ENCODE results near the gene UMAD1. TPM values are rescaled to one million over a fixed set of nuclear protein-coding genes. Genes with fewer than 3 reads are reported as not detected.

The UMAD1 gene
- total RNA-seq, 4 donors from 2014 or later = 1.3 to 32.9 (median 15.3) TPM

- Histone ChIP-seq H3K27me3 (no peaks in the 10 kb centered on the region), H3K4me3 (no peak overlapping the region), H3K9me3 (no peaks in the 10 kb centered on the region), H3K36me3 (no peaks in the 10 kb centered on the region), H3K27ac (peak overlapping the region; percentile 46 to 70), H3K4me1 (peaks cover 0 to 5% of the 10 kb centered on the region in 2 donors)
- intact Hi-C loops (cut with DNase I; ENCODE audit: low total_unique reads) = no loop called here
- peak in 1 of 2 donors; percentile 57 for DNase-seq
- peak; percentile 63 to 77 (median 72) for TF ChIP-seq CTCF (IDR thresholded peaks at IDR 0.05)
- no peak for TF ChIP-seq POLR2A (IDR thresholded peaks at IDR 0.05)
These were observed 40.8 kb downstream of the UMAD1 start for GRCh38 chr7:7681191-7681935.

- no peak for TF ChIP-seq POLR2A (IDR thresholded peaks at IDR 0.05)
- TF ChIP-seq CTCF (IDR thresholded peaks at IDR 0.05) = no peak
- H3K27ac ChIP-seq = peak overlapping the region in 1 of 2 donors; percentile 70
- no peaks in the 10 kb centered on the region for H3K27me3 ChIP-seq
- H3K36me3 ChIP-seq = no peaks in the 10 kb centered on the region
- intact Hi-C loops (cut with DNase I; ENCODE audit: low total_unique reads) = no loop called here
- no peaks in the 10 kb centered on the region for H3K9me3 ChIP-seq
- H3K4me3 ChIP-seq = no peak overlapping the region
- no peak for DNase-seq
- peaks cover 0 to 5% of the 10 kb centered on the region in 2 donors for H3K4me1 ChIP-seq
These were observed 41.4 kb downstream of the UMAD1 start for GRCh38 chr7:7681936-7682329.

DNA sequence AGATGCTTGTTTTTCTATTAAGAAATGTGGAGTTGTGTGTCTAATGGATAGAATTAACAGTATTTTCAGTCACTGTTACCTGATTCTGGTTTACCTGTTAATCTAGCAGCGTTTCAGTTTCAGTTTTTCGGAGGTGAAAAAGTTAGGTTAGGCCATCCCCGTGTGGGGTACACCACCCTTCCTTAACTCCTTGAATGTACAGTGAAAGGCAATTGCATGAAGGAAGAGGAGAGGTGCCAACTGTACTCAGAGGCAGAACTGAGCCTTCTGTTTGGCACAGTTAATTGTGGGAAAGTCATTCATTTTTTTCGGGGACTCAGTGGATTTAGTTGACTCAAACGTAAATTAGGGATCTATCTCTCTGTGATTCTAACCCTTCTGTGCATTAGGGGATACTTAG is 42.3 kb downstream of the UMAD1 start:
- Histone ChIP-seq H3K27me3 (no peaks in the 10 kb centered on the region), H3K4me1 (peaks cover 0 to 5% of the 10 kb centered on the region in 2 donors), H3K4me3 (no peak overlapping the region), H3K27ac (no peak overlapping the region), H3K36me3 (no peaks in the 10 kb centered on the region), H3K9me3 (no peaks in the 10 kb centered on the region)
- TF ChIP-seq CTCF (IDR thresholded peaks at IDR 0.05) (no peak), POLR2A (IDR thresholded peaks at IDR 0.05) (no peak)
- no peak for DNase-seq
- intact Hi-C loops (cut with DNase I; ENCODE audit: low total_unique reads) = no loop called here

DNA sequence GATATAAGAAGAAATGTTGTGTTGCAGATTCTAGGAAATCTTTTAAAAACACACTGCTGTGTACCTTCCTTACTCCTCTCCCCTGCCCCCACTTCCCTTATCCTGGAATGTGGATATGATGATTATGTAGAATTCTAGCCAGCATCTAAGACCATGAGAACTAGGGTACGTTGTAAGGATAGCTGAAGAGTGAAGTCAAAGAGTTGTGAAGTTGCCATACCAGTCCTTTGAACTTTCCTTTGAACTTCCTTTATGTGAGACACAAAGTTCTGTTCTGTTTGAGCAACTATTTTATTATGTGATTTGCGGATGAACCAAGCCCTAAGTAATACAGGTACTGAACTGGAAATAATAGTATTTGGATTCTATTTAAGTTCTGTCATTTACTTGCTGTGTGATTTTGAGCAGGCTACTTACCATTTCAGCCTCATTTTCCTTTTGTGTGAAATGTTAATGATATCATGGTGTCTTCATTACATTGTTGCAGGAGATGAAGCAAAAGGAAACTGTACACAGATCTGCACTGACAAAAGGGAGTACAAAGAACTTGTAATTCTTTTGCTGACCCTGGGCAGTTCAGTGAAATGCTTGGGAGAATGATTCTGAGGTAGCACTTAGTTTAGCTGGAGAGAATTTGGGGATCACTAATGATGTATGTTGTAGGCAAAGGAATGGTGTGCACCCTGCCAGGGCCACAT is 46.4 kb downstream of the UMAD1 start:
- Histone ChIP-seq H3K4me1 (no peaks in the 10 kb centered on the region), H3K27me3 (no peaks in the 10 kb centered on the region), H3K4me3 (no peak overlapping the region), H3K27ac (peak overlapping the region in 1 of 2 donors; percentile 4), H3K9me3 (no peaks in the 10 kb centered on the region), H3K36me3 (no peaks in the 10 kb centered on the region)
- no peak for DNase-seq
- TF ChIP-seq POLR2A (IDR thresholded peaks at IDR 0.05) (no peak), CTCF (IDR thresholded peaks at IDR 0.05) (no peak)
- intact Hi-C loops (cut with DNase I; ENCODE audit: low total_unique reads) = no loop called here

DNA sequence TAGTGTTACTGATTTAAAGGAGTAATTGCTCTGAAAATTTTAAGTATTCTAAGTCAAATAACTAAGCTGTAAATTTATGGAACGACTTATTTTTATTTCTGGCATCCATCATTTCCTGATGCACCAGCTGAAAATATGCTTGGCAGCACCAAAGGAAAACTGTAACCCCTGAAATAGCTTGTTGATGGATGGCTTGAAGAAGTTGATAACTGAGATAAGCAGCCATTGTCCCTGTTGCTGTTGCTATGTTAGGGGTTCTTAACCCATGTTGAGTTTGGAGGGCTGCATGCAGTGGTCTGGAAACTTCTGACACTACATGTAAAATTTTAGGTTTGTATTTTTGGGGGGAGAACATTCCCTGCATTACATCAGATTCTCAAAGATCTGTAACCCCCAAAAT is 47.2 kb downstream of the UMAD1 start:
- TF ChIP-seq POLR2A (IDR thresholded peaks at IDR 0.05) = no peak
- Histone ChIP-seq H3K4me1 (no peaks in the 10 kb centered on the region), H3K4me3 (no peak overlapping the region), H3K36me3 (no peaks in the 10 kb centered on the region), H3K27ac (peak overlapping the region in 1 of 2 donors; percentile 33), H3K27me3 (no peaks in the 10 kb centered on the region), H3K9me3 (no peaks in the 10 kb centered on the region)
- intact Hi-C loops (cut with DNase I; ENCODE audit: low total_unique reads) = no loop called here
- no peak for DNase-seq
